Lower leg skin (tissue), 3 donors: ENCODE measurements around the gene ADD2.

ENCODE experiments used
- POLR2A ChIP-seq, 2 donors: fragments of 450-650 bp; IDR thresholded peaks; one replicate each; pipeline ENCODE4 v1.6.1; 2016 to 2017; ENCODE audit warnings: antibody characterized with exemption in 2 of 2, mild to moderate bottlenecking in 1 of 2, moderate library complexity in 1 of 2
- TF ChIP-seq, protein P1 (sequence below), 3 donors: fragments of 450-650 bp; IDR thresholded peaks; one replicate each; pipeline ENCODE4 v1.5.1; 2016; ENCODE audit warnings: antibody characterized with exemption in 3 of 3, mild to moderate bottlenecking in 3 of 3, moderate library complexity in 2 of 3

DNA sequence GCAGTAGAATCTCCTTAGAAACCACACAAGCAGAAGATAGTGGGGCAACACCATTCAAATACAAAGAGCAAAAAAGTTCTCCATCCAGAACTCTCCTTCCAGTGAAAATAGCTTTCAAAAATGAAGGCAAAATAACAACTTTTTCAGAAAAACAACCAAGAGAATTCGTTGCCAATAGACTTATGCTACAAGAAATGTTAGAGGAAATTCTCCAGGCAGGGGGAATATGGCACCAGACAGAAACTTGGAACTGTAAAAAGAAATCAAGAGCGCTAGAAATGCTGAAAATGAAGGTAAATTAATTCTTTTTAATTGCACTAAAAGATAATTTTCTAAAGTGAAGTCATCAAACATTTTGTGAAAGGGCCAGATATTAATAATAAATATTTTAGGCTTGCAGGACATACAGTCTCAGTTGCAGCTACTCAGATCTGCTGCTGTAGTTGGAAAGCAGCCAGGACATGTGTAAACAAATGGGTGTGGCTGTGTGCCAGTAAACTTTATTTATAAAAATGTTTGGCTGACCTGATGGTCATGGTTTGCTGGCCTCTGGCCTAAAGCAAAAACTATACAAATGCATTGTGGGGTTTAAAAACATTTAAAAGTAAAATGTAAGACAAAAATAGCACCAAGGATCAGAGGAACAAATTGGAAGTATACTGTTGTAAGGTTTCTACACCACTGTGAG lies 140.6 kb downstream of the ADD2 start:
- no peak for TF ChIP-seq POLR2A (IDR thresholded peaks at IDR 0.05)
- TF ChIP-seq, protein P1, sequence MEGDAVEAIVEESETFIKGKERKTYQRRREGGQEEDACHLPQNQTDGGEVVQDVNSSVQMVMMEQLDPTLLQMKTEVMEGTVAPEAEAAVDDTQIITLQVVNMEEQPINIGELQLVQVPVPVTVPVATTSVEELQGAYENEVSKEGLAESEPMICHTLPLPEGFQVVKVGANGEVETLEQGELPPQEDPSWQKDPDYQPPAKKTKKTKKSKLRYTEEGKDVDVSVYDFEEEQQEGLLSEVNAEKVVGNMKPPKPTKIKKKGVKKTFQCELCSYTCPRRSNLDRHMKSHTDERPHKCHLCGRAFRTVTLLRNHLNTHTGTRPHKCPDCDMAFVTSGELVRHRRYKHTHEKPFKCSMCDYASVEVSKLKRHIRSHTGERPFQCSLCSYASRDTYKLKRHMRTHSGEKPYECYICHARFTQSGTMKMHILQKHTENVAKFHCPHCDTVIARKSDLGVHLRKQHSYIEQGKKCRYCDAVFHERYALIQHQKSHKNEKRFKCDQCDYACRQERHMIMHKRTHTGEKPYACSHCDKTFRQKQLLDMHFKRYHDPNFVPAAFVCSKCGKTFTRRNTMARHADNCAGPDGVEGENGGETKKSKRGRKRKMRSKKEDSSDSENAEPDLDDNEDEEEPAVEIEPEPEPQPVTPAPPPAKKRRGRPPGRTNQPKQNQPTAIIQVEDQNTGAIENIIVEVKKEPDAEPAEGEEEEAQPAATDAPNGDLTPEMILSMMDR (IDR thresholded peaks at IDR 0.05), result no peak
